ENCODE results near the gene DGKB.

The DGKB gene

DNA sequence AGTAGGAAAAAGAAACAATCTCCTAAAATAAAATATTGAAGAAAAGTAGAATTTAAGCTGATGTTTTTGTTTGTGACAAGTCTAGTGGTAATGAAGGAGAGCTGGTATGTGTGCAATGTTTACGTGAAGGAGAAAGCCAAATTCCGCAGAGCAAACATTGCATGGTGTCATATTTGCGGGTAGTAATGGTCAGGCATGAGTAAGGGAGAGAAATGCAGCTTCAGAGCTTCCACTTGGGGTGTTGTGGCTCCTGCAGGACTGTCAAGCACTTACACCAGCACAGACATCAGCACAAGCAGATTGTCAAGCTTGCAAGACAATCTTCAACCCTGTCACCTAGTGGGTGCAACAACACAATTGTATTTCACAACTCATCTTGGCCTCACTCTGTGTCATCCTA, 776.6 kb downstream of the DGKB start:
- DNase-seq (ENCODE audit: low read depth in 2 of 2), result no peak

DNA sequence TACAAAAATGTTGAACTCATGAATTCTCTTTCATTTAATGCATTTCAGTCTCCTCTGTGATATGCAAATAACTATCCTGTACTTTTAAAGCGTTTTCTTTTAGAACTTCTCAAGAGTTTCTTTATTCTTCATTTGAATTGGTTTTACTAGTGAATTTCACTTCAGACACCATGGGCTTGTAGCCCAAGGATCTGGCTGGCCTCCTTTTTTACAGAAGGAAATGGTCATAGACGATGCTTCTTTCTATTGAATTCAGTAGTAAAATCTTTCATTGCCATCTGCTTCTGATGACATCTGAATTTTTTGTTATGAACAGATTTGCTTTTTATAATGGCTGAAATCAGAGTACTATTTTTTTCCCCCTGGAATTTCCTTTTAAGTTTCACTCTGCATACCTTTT, 777.8 kb downstream of the DGKB start:
- no peak for DNase-seq (ENCODE audit: low read depth in 2 of 2)

GRCh38 chr7:14123923-14124322, 778.6 kb downstream of the DGKB start:
- DNase-seq (ENCODE audit: low read depth in 2 of 2), result no peak

DNA sequence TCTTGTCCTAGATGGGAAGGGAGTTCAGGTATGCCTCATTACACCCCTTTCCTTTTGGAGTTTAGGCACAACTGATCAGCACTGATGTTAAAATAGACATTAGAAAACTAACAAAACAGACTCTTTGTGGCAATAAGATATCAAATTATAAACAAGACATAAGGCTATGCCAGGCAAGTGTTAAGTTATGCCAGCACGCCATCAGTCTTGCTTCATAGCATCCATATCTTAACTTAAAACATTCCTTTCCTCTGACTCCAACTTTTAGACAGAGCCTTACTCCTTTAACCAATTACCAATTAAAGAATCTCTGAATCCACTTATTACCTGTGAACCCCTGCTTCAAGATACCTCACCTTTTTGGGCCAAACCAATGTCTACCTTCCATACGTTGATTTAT, 786.9 kb downstream of the DGKB start:
- no peak for DNase-seq (ENCODE audit: low read depth in 2 of 2)

DNA sequence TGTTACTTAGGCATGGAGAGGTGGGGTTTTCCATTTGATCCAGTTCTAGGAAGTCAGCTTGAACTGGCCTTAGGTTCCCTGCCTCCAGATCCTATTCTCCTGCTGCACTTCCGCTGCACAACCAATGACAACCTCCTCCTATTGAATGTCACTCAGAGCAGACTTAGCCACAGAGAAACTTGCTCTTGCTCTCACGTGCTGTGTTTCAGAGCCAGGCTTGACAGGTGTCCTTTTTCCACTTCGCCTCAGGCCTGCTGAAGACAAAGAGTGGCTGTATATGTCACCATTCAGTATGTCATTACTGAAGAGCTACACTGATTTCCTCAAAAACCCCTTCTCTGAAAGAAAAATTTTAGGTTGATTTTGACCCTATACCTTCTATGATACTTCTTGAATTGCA, 797.7 kb downstream of the DGKB start:
- DNase-seq (ENCODE audit: low read depth in 2 of 2), result no peak

GRCh38 chr7:14096159-14096558, 806.4 kb downstream of the DGKB start:
- no peak for DNase-seq (ENCODE audit: low read depth in 2 of 2)

GRCh38 chr7:14095233-14095950, 807.2 kb downstream of the DGKB start:
- DNase-seq (ENCODE audit: low read depth in 2 of 2), result no peak
